RWPE1 (cell line): Measurements from ENCODE around the gene ZNF711.

Experiments
- CTCF ChIA-PET: fragments of 350-600 bp; sonication (Branson Sonifier 250); formaldehyde crosslinking; extraction: SDS; loops from one replicate; lab custom pipeline; 2021; lab: Yijun Ruan, JAX
- POLR2A ChIA-PET: fragments of 400-600 bp; formaldehyde crosslinking; extraction: SDS; loops from one replicate; lab custom pipeline; 2020; ENCODE audit warnings: antibody characterized with exemption; ENCODE audit not compliant: low non-redundant PET; lab: Yijun Ruan, JAX
- DNase-seq: peaks from one replicate; pipeline ENCODE4 v3.0.0; 2012; ENCODE audit warnings: low spot score
- H3K27ac ChIP-seq: fragments of 450-650 bp; 2 replicates; pipeline ENCODE4 v1.5.1; 2017
- CTCF ChIP-seq: fragments of 450-650 bp; conservative IDR thresholded peaks from 2 replicates; pipeline ENCODE4 v1.5.1; 2017; ENCODE audit warnings: low read depth, mild to moderate bottlenecking

ZNF711 gene

GRCh38 chrX:85243761-85244449 lies at the start of gene ZNF711, which contains the start of gene SATL1:
TSS of gene ZNF711 (plus strand) at chrX:85243991. CDS start at chrX:85247573, 3,582 bp downstream.
TSS of gene SATL1 (minus strand) at chrX:85243779. CDS start at chrX:85108968, 134,811 bp downstream.
- DNase-seq = peak; percentile 1
- no peak for TF ChIP-seq CTCF
- POLR2A ChIA-PET = no interaction called here
- no peak within 1 kb of the TSS for H3K27ac ChIP-seq
- CTCF ChIA-PET = no interaction called here

DNA sequence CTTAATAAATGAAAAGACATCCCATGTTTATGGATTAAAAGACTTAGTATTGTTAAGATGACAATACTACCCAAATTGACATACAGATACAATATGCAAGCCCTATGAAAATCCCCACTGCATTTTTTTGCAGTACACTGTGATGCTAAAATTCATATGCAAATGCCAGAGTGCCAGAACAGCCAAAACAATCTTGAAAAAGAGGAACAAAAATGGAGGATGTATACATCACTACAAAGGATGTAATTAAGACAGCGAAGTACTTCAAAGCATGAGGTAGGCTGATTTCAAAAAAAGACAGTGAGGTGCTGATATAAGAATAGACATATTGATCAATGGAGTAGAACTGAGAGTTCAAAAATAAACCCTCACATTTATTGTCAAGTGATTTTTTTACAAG lies 47.5 kb upstream of the ZNF711 start:
- no peak for DNase-seq
- TF ChIP-seq CTCF = no peak
- CTCF ChIA-PET = interaction anchor here (0.7 kb wide), 1 partner anchor 398 kb away, joined by 7 read pairs; no protein-coding TSS in a partner anchor
- POLR2A ChIA-PET = no interaction called here
- H3K27ac ChIP-seq = no peak overlapping the region

DNA sequence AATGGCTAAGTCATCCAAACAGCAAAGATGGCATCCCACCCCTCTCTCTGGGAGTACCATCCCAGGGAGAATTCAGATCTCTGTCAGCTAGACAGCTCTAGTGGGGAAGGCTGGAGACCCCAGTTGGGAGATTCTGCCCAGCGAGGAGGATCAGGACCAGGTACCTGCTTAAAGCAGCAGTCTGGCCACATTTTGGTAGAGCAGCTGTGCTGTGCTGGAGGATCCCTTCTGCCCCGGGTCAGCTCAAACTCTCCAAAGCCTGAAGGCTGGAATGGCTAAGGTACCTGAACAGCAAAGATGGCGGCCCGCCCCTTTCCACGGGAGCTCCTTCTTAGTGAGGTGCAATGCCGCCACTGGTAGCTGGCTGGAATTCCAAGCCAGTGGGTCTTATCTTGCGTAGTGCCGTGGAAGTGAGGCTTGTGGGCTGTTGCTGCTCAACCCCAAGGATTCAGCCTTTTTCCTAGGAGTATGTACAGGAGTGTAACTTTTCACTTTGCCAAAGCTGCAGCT lies 40.3 kb upstream of the ZNF711 start:
- TF ChIP-seq CTCF = no peak
- POLR2A ChIA-PET = no interaction called here
- CTCF ChIA-PET = no interaction called here
- DNase-seq = no peak
- H3K27ac ChIP-seq = no peak overlapping the region

DNA sequence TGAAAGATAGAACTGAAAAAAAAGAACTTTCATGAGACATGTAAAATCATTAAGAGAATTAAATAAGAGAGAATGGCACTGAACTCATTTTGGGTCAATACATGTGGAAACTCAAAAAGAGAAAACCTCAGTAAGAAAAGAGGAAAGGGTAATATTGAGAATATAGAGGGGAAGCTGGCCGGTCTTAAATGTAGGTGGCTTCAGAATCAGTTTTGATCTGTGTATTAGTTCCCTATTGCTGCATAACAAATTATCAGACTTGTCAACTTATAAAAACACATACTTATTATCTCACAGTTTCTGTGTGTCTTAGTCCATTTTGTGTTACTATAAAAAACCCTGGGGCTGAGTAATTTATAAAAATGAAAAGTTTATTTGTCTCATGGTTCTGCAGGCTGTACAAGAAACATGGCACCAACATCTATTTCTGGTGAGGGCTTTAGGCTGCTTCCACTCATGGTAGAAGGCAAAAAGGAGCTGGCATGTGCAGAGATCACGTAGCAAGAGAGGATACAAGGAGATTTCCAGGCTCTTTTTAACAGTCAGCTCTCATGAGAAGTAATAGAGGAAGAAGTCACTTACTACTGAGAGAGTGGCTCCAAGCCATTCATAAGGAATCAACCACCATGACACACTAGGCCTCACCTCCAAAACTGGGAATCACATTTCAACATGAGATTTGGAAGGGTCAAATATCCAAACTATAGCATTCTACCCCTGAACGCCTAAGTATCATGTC lies 29.8 kb upstream of the ZNF711 start:
- ChIA-PET CTCF (no interaction called here), POLR2A (no interaction called here)
- DNase-seq = no peak
- no peak overlapping the region for H3K27ac ChIP-seq
- no peak for TF ChIP-seq CTCF

DNA sequence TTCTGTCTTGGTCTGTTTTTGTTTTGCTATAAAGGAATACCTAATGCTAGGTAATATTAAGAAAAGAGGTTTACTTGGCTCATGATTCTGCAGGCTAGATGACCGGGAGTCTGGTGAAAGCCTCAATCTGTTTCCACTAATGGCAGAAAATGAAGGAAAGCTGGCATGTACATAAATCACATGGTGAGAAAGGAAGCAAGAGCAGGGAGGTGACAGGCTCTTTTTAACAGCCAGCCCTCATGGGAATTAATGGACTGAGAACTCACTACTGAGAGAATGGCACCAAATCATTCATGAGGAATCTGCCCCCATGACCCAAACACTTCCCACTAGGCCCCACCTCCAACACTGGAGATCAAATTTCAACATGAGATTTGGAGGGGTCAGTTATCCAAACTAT lies 27.8 kb upstream of the ZNF711 start:
- DNase-seq = no peak
- ChIA-PET POLR2A (no interaction called here), CTCF (no interaction called here)
- no peak overlapping the region for H3K27ac ChIP-seq
- no peak for TF ChIP-seq CTCF

DNA sequence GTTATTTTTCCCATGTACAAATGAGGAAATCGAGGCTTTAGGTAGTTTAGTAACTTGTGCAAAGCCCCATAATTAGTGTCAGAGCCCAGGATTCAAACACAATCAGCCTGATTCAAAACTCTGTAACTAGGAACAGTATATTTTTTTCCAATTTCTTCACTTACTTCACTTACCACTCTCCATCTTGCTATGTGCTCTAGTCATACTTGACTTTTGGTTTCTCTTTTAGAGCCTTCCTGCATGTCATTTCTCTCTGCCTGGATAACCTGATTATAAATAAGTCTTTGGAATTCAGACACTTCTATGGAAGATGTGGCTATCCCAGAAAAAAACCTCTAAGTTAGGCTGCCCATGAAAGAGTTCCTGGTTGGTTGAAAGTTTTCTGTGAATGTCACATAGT lies 22.4 kb upstream of the ZNF711 start:
- H3K27ac ChIP-seq = no peak overlapping the region
- DNase-seq = no peak
- POLR2A ChIA-PET = no interaction called here
- TF ChIP-seq CTCF = no peak
- CTCF ChIA-PET = no interaction called here
